Activated CD8-positive, alpha-beta memory T cell treated with anti-CD3 and anti-CD28 coated beads for 48 hours (primary cell): Measurements from ENCODE around the gene ELAC1.

Experiments
- DNase-seq, 3 experiments: peaks; one replicate each; pipeline ENCODE4 v3.0.0-alpha.2; 2020; ENCODE audit warnings: low read depth in 2 of 3, low spot score in 2 of 3

ELAC1 gene

GRCh38 chr18:51017140-51017879, 49.5 kb downstream of the ELAC1 start:
- DNase-seq, result no peak

GRCh38 chr18:51020536-51020935, 52.7 kb downstream of the ELAC1 start:
- no peak for DNase-seq

GRCh38 chr18:51021226-51021965, 53.6 kb downstream of the ELAC1 start:
- DNase-seq, result no peak

- no peak for DNase-seq
Measured at GRCh38 chr18:51025512-51025911, 57.7 kb downstream of the ELAC1 start.

- no peak for DNase-seq
Measured at GRCh38 chr18:51028201-51028805, 60.5 kb downstream of the ELAC1 start.

- no peak for DNase-seq
Measured at GRCh38 chr18:51029378-51029693, 61.5 kb downstream of the ELAC1 start.

- DNase-seq, result peak; percentile 97 to 99 (median 99)
Measured at GRCh38 chr18:51029694-51030536, 62.1 kb downstream of the ELAC1 start, which contains the start of gene SMAD4. SMAD4 (plus strand) TSS chr18:51030213; CDS start chr18:51047047, 16,834 bp downstream.

- DNase-seq, result peak in 2 of 3 experiments; percentile 26 to 35
Measured at GRCh38 chr18:51030537-51031258, 62.9 kb downstream of the ELAC1 start.

- DNase-seq, result no peak
Measured at GRCh38 chr18:51032193-51032592, 64.4 kb downstream of the ELAC1 start.

- DNase-seq, result no peak
Measured at GRCh38 chr18:51037230-51037629, 69.4 kb downstream of the ELAC1 start.
